Liver (tissue), 9 donors: ENCODE measurements around the gene CLCF1. TPM values are rescaled to one million over a fixed set of nuclear protein-coding genes. Genes with fewer than 3 reads are reported as not detected.

ENCODE experiments used
- DNase-seq: peaks from one replicate; pipeline ENCODE4 v3.0.0-alpha.2; 2017; ENCODE audit warnings: low spot score
- H3K27ac ChIP-seq, 2 donors: one replicate each; pipeline ENCODE4 v1.7.0; 2013; ENCODE audit warnings: inconsistent platforms in 2 of 2, low read length in 2 of 2, control low read depth in 1 of 2, low read depth in 1 of 2, mild to moderate bottlenecking in 1 of 2
- H3K27me3 ChIP-seq, 4 donors: one replicate each; pipeline versions ENCODE4 v1.6.1 to v1.7.0; 2013; ENCODE audit warnings: low read length in 3 of 4, inconsistent platforms in 1 of 4, mild to moderate bottlenecking in 1 of 4, moderate library complexity in 1 of 4; ENCODE audit not compliant: control insufficient read depth in 4 of 4, insufficient read depth in 4 of 4
- H3K36me3 ChIP-seq, 4 donors: one replicate each; pipeline versions ENCODE4 v1.6.1 to v1.7.0; 2013; ENCODE audit warnings: low read length in 3 of 4, mild to moderate bottlenecking in 3 of 4, low read depth in 1 of 4, moderate library complexity in 1 of 4; ENCODE audit not compliant: control insufficient read depth in 4 of 4, insufficient read depth in 3 of 4
- H3K4me1 ChIP-seq, 4 donors: one replicate each; pipeline versions ENCODE4 v1.6.1 to v1.7.0; 2013; ENCODE audit warnings: low read length in 3 of 4, mild to moderate bottlenecking in 3 of 4, moderate library complexity in 1 of 4; ENCODE audit not compliant: control insufficient read depth in 4 of 4, insufficient read depth in 4 of 4
- H3K4me3 ChIP-seq, 3 donors: one replicate each; pipeline versions ENCODE4 v1.6.1 to v1.7.0; 2013; ENCODE audit warnings: low read length in 3 of 3, control low read depth in 1 of 3, low read depth in 1 of 3, mild to moderate bottlenecking in 1 of 3
- H3K9ac ChIP-seq, 2 donors: one replicate each; pipeline ENCODE4 v1.7.0; 2013; ENCODE audit warnings: low read length in 2 of 2, mild to moderate bottlenecking in 2 of 2, moderate library complexity in 2 of 2, control low read depth in 1 of 2, low read depth in 1 of 2
- H3K9me3 ChIP-seq, 4 donors: one replicate each; pipeline versions ENCODE4 v1.6.1 to v1.7.0; 2013; ENCODE audit warnings: low read length in 3 of 4; ENCODE audit not compliant: control insufficient read depth in 4 of 4
- EGR1 ChIP-seq, 2 donors: IDR thresholded peaks; 2 replicates each; pipeline ENCODE4 v1.6.1; 2016 to 2018; ENCODE audit warnings: antibody characterized with exemption in 2 of 2, low read depth in 2 of 2
- FOXA1 ChIP-seq: IDR thresholded peaks from 2 replicates; pipeline ENCODE4 v1.6.1; 2016; ENCODE audit warnings: antibody characterized with exemption
- FOXA2 ChIP-seq: IDR thresholded peaks from 2 replicates; pipeline ENCODE4 v1.6.1; 2016; ENCODE audit warnings: antibody characterized with exemption
- GABPA ChIP-seq, 2 donors: IDR thresholded peaks in 1 of 2; conservative IDR thresholded peaks in 1 of 2; 2 replicates each; pipeline ENCODE4 v1.6.1; 2016; ENCODE audit warnings: antibody characterized with exemption in 2 of 2, mild to moderate bottlenecking in 1 of 2, moderate library complexity in 1 of 2
- HNF4A ChIP-seq, 2 donors: conservative IDR thresholded peaks; 2 replicates each; pipeline ENCODE4 v1.6.1; 2016; ENCODE audit warnings: antibody characterized with exemption in 2 of 2, mild to moderate bottlenecking in 2 of 2
- HNF4G ChIP-seq: IDR thresholded peaks from 2 replicates; pipeline ENCODE4 v1.6.1; 2016; ENCODE audit warnings: antibody characterized with exemption
- NR2F2 ChIP-seq: IDR thresholded peaks from 2 replicates; pipeline ENCODE4 v1.6.1; 2016; ENCODE audit warnings: antibody characterized with exemption
- RAD21 ChIP-seq, 2 donors: IDR thresholded peaks; 2 replicates each; pipeline ENCODE4 v1.6.1; 2016; ENCODE audit warnings: antibody characterized with exemption in 2 of 2, mild to moderate bottlenecking in 2 of 2
- RXRA ChIP-seq, 2 donors: IDR thresholded peaks; 2 replicates each; pipeline ENCODE4 v1.6.1; 2017 to 2018; ENCODE audit warnings: antibody characterized with exemption in 2 of 2, mild to moderate bottlenecking in 1 of 2
- TAF1 ChIP-seq: conservative IDR thresholded peaks from 2 replicates; pipeline ENCODE4 v1.6.1; 2016; ENCODE audit warnings: antibody characterized with exemption, mild to moderate bottlenecking
- YY1 ChIP-seq: IDR thresholded peaks from 2 replicates; pipeline ENCODE4 v1.6.1; 2016; ENCODE audit warnings: antibody characterized with exemption, mild to moderate bottlenecking
- WGBS: extraction: QIAGEN DNeasy Blood & Tissue Kit; methylation state at CpG from one replicate; pipeline ENCODE4 v1.1.7; 2013; 5-methylcytosine and 5-hydroxymethylcytosine counted together
- polyA plus RNA-seq, 2 donors: library from polyadenylated mRNA; stranded (reverse) in 1 of 2; unstranded in 1 of 2; fragments of 200-250 nt in 1 of 2; fragments of >200 nt in 1 of 2; fragmentation: Nextera tagmentation in 1 of 2; extraction: Ambion mirVana in 1 of 2; gene quantifications; one replicate each; pipeline versions ENCODE4 v1.2.1 to v1.2.3, GENCODE V29; 2013 to 2015
- total RNA-seq, 2 donors: library from RNA; depleted of rRNA; stranded (reverse); fragments of >200 nt; gene quantifications; one replicate each; pipeline ENCODE4 v1.2.3, GENCODE V29; 2014
- TF ChIP-seq, protein P1 (sequence below): IDR thresholded peaks from 2 replicates; pipeline ENCODE4 v1.6.1; 2016; ENCODE audit warnings: antibody characterized with exemption
- TF ChIP-seq, protein P2 (sequence below): IDR thresholded peaks from 2 replicates; pipeline ENCODE4 v1.6.1; 2016; ENCODE audit warnings: antibody characterized with exemption, mild to moderate bottlenecking
- TF ChIP-seq, protein P3 (sequence below): IDR thresholded peaks from 2 replicates; pipeline ENCODE4 v1.6.1; 2016; ENCODE audit warnings: antibody characterized with exemption
- TF ChIP-seq, protein P4 (sequence below): fragments of 150-350 bp; IDR thresholded peaks from 2 replicates; pipeline ENCODE4 v1.5.1; 2017; ENCODE audit warnings: improper control_type of control experiment, low read depth, low read length; ENCODE audit not compliant: missing input control
- TF ChIP-seq, protein P5 (sequence below): IDR thresholded peaks from 2 replicates; pipeline ENCODE4 v1.6.1; 2016; ENCODE audit warnings: antibody characterized with exemption
- donor health status: healthy.
- donor health status: healthy.
- donor health status: healthy.
- donor health status: healthy.
- donor health status: healthy.

CLCF1 gene
- total and polyA plus RNA-seq, 4 donors, result 0.14 to 1.8 (median 0.20) TPM

DNA sequence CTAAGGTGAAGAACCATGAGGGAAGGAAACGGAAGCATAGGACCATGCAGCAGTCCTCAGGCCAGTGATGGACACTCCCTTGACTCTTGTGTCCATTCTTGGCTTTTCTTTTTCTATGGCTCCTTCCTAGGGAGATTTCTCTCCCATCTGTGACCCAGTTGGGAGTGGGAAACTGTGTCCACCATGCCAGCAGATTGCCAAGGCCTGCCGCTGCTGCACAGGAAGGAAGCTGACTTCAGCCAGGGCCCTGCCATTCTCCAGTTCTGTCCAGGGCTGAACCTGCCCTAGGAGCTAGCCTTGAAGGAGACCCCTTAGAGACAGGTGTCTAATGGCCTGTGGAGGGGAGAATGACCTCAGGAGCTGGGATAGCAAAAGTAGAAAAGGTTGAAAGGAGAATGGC is 52.7 kb downstream of the CLCF1 start:
- WGBS, result 96% methylated on average over 2 of the region's 2 CpGs
- Histone ChIP-seq H3K9me3 (no peaks in the 10 kb centered on the region), H3K9ac (no peak overlapping the region), H3K27ac (no peak overlapping the region), H3K4me3 (no peak overlapping the region), H3K4me1 (peaks cover 1 to 12% (median 5%) of the 10 kb centered on the region in 4 donors), H3K27me3 (no peaks in the 10 kb centered on the region), H3K36me3 (no peaks in the 10 kb centered on the region)
- TF ChIP-seq, protein P1, sequence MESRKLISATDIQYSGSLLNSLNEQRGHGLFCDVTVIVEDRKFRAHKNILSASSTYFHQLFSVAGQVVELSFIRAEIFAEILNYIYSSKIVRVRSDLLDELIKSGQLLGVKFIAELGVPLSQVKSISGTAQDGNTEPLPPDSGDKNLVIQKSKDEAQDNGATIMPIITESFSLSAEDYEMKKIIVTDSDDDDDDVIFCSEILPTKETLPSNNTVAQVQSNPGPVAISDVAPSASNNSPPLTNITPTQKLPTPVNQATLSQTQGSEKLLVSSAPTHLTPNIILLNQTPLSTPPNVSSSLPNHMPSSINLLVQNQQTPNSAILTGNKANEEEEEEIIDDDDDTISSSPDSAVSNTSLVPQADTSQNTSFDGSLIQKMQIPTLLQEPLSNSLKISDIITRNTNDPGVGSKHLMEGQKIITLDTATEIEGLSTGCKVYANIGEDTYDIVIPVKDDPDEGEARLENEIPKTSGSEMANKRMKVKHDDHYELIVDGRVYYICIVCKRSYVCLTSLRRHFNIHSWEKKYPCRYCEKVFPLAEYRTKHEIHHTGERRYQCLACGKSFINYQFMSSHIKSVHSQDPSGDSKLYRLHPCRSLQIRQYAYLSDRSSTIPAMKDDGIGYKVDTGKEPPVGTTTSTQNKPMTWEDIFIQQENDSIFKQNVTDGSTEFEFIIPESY, result no peak
- no peak for TF ChIP-seq FOXA2
- no peak for TF ChIP-seq HNF4A (conservative IDR thresholded peaks at IDR 0.05)
- no peak for TF ChIP-seq EGR1 (IDR thresholded peaks at IDR 0.05; ENCODE audit: low read depth in 2 of 2)
- TF ChIP-seq YY1, result no peak
- no peak for TF ChIP-seq TAF1
- no peak for TF ChIP-seq RAD21 (IDR thresholded peaks at IDR 0.05)
- TF ChIP-seq, protein P2, sequence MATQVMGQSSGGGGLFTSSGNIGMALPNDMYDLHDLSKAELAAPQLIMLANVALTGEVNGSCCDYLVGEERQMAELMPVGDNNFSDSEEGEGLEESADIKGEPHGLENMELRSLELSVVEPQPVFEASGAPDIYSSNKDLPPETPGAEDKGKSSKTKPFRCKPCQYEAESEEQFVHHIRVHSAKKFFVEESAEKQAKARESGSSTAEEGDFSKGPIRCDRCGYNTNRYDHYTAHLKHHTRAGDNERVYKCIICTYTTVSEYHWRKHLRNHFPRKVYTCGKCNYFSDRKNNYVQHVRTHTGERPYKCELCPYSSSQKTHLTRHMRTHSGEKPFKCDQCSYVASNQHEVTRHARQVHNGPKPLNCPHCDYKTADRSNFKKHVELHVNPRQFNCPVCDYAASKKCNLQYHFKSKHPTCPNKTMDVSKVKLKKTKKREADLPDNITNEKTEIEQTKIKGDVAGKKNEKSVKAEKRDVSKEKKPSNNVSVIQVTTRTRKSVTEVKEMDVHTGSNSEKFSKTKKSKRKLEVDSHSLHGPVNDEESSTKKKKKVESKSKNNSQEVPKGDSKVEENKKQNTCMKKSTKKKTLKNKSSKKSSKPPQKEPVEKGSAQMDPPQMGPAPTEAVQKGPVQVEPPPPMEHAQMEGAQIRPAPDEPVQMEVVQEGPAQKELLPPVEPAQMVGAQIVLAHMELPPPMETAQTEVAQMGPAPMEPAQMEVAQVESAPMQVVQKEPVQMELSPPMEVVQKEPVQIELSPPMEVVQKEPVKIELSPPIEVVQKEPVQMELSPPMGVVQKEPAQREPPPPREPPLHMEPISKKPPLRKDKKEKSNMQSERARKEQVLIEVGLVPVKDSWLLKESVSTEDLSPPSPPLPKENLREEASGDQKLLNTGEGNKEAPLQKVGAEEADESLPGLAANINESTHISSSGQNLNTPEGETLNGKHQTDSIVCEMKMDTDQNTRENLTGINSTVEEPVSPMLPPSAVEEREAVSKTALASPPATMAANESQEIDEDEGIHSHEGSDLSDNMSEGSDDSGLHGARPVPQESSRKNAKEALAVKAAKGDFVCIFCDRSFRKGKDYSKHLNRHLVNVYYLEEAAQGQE, result no peak
- DNase-seq, result no peak

DNA sequence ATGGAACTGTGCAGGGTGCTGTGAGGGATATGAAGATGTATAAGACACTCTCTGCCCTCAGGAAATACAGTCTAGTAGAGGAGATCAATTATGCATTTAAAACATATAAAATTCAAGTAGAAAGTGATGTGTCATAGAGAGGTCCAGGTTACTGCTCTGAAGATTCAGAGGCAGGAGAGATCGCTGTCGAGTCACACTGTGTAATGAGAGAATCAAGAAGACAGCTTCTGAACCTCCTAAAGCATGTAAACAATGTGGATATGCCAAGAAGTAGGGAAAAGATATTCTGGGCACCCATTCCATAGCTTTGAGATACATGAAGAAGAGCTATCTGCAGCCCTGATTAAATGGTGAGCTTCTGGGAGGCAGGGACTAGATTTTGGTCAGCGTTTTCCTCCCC is 53.4 kb downstream of the CLCF1 start:
- TF ChIP-seq, protein P3, sequence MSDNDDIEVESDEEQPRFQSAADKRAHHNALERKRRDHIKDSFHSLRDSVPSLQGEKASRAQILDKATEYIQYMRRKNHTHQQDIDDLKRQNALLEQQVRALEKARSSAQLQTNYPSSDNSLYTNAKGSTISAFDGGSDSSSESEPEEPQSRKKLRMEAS, result no peak
- TF ChIP-seq, protein P2, result no peak
- no peak for TF ChIP-seq EGR1 (IDR thresholded peaks at IDR 0.05; ENCODE audit: low read depth in 2 of 2)
- TF ChIP-seq YY1, result no peak
- TF ChIP-seq, protein P4, sequence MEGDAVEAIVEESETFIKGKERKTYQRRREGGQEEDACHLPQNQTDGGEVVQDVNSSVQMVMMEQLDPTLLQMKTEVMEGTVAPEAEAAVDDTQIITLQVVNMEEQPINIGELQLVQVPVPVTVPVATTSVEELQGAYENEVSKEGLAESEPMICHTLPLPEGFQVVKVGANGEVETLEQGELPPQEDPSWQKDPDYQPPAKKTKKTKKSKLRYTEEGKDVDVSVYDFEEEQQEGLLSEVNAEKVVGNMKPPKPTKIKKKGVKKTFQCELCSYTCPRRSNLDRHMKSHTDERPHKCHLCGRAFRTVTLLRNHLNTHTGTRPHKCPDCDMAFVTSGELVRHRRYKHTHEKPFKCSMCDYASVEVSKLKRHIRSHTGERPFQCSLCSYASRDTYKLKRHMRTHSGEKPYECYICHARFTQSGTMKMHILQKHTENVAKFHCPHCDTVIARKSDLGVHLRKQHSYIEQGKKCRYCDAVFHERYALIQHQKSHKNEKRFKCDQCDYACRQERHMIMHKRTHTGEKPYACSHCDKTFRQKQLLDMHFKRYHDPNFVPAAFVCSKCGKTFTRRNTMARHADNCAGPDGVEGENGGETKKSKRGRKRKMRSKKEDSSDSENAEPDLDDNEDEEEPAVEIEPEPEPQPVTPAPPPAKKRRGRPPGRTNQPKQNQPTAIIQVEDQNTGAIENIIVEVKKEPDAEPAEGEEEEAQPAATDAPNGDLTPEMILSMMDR, result no peak
- TF ChIP-seq FOXA1, result no peak
- TF ChIP-seq, protein P5, sequence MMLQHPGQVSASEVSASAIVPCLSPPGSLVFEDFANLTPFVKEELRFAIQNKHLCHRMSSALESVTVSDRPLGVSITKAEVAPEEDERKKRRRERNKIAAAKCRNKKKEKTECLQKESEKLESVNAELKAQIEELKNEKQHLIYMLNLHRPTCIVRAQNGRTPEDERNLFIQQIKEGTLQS, result no peak
- no peak for TF ChIP-seq NR2F2
- TF ChIP-seq, protein P1, result no peak
- TF ChIP-seq TAF1, result no peak
- TF ChIP-seq RAD21 (IDR thresholded peaks at IDR 0.05), result no peak
- no peak for TF ChIP-seq GABPA (IDR thresholded peaks at IDR 0.05 in 1 of 2, conservative IDR thresholded peaks at IDR 0.05 in 1 of 2)
- TF ChIP-seq HNF4G, result no peak
- no peak for TF ChIP-seq RXRA (IDR thresholded peaks at IDR 0.05)
- Histone ChIP-seq H3K9me3 (no peaks in the 10 kb centered on the region), H3K36me3 (no peaks in the 10 kb centered on the region), H3K27ac (no peak overlapping the region), H3K4me3 (no peak overlapping the region), H3K27me3 (no peaks in the 10 kb centered on the region), H3K9ac (no peak overlapping the region), H3K4me1 (peaks cover 1 to 12% (median 5%) of the 10 kb centered on the region in 4 donors)
- WGBS, result 86% methylated on average over 3 of the region's 3 CpGs
- no peak for DNase-seq
